MM.1S (cell line): ENCODE data around the gene DOLPP1.

Source experiments
- DNase-seq: peaks from one replicate; pipeline ENCODE4 v3.0.0-alpha.2; 2015
- H2AFZ ChIP-seq: fragments of 300-600 bp; sonication (generic); 2 replicates; pipeline ENCODE4 v1.6.0; 2016; ENCODE audit warnings: antibody characterized with exemption, low read length
- H3F3A ChIP-seq: fragments of 300-600 bp; sonication (generic); 2 replicates; pipeline ENCODE4 v1.6.1; 2016; ENCODE audit warnings: mild to moderate bottlenecking, antibody characterized with exemption, low read length, moderate library complexity, mixed read lengths; ENCODE audit not compliant: insufficient read depth
- H3K27ac ChIP-seq: fragments of 300-600 bp; sonication (generic); 2 replicates; pipeline ENCODE4 v1.5.1; 2016; ENCODE audit warnings: mild to moderate bottlenecking, low read length
- H3K27me3 ChIP-seq: fragments of 300-600 bp; sonication (generic); replicated peaks from 2 replicates; pipeline ENCODE4 v1.6.0; 2016; ENCODE audit warnings: low read length; ENCODE audit not compliant: insufficient read depth
- H3K36me3 ChIP-seq: fragments of 300-600 bp; sonication (generic); replicated peaks from 2 replicates; pipeline ENCODE4 v1.6.1; 2016; ENCODE audit warnings: mild to moderate bottlenecking, low read length, mixed read lengths; ENCODE audit not compliant: insufficient read depth
- H3K4me1 ChIP-seq: fragments of 300-600 bp; sonication (generic); 2 replicates; pipeline ENCODE4 v1.6.1; 2016; ENCODE audit warnings: low read length, mixed read lengths
- H3K4me2 ChIP-seq: fragments of 300-600 bp; sonication (generic); 2 replicates; pipeline ENCODE4 v1.6.0; 2016; ENCODE audit warnings: low read depth, low read length
- H3K4me3 ChIP-seq: fragments of 300-600 bp; sonication (generic); 2 replicates; pipeline ENCODE4 v1.5.1; 2016; ENCODE audit warnings: low read length, mixed read lengths
- H3K79me2 ChIP-seq: fragments of 300-600 bp; sonication (generic); 2 replicates; pipeline ENCODE4 v1.6.1; 2016; ENCODE audit warnings: mixed run types, low read length, mixed read lengths
- H3K9ac ChIP-seq: fragments of 300-600 bp; sonication (generic); 2 replicates; pipeline ENCODE4 v1.6.1; 2016; ENCODE audit warnings: low read length, mixed read lengths
- H3K9me2 ChIP-seq: fragments of 300-600 bp; sonication (generic); replicated peaks from 2 replicates; pipeline ENCODE4 v1.6.1; 2016; ENCODE audit warnings: mild to moderate bottlenecking, low read length, mixed read lengths; ENCODE audit not compliant: insufficient read depth
- H3K9me3 ChIP-seq: fragments of 300-600 bp; sonication (generic); replicated peaks from 2 replicates; pipeline ENCODE4 v1.6.1; 2016; ENCODE audit warnings: mild to moderate bottlenecking, low read length, mixed read lengths; ENCODE audit not compliant: insufficient read depth
- H4K20me1 ChIP-seq: fragments of 300-600 bp; sonication (generic); 2 replicates; pipeline ENCODE4 v1.6.1; 2016; ENCODE audit warnings: mild to moderate bottlenecking, low read length, moderate library complexity, mixed read lengths; ENCODE audit not compliant: insufficient read depth
- CTCF ChIP-seq: fragments of 300-600 bp; sonication (generic); IDR thresholded peaks from 2 replicates; pipeline ENCODE4 v1.5.1; 2016; ENCODE audit warnings: antibody characterized with exemption, low read length, mixed read lengths
- EZH2 ChIP-seq: fragments of 300-600 bp; sonication (generic); optimal IDR thresholded peaks from 2 replicates; pipeline ENCODE3; 2017; ENCODE audit warnings: low read depth, mild to moderate bottlenecking, antibody characterized with exemption, low read length, mixed read lengths
- EZH2phosphoT487 ChIP-seq: fragments of 300-600 bp; sonication (generic); IDR thresholded peaks from 2 replicates; pipeline ENCODE4 v1.6.1; 2018; ENCODE audit warnings: antibody characterized with exemption, low read length

The DOLPP1 gene

DNA sequence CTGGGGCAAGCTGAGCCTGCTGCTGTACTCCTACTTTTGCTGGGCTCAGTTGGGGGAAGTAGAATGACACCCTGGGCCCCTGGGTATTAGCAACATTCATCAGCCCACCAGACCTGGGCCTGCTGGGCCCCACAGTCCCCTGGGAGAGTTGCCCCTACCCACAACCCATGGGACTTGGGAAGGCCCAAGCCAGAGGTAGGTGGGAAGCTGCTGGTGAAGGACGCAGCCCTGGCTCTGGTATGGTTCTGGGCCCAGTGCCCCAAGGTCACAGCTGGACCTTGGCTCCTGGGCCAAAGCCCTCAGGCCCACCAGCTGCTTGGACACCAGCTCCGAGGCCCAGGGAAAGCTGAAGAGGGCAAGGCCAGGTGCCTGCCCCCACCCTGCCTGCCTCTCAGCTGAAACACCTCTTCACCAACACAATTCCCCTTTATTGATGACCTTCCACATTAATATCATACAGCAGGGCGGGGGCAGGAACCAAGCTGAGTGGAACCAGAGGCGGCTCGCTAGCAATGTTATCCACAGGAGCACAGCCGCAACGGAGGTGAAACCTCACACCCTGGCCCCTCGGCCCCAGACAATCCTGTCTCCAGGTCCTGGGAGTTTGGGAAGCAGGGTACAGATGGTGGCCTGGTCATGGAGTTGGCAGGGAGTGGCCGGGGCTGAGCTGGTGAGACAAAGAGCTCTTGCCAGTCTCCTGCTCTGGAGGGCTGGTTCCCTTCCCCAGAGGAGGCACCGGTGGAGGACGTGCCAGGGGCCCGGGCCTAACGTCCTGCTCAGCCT, 13.7 kb downstream of the DOLPP1 start:
- H3K27ac ChIP-seq: no peak overlapping the region
- no peaks in the 10 kb centered on the region for H3K9me2 ChIP-seq
- no peaks in the 10 kb centered on the region for H3K9me3 ChIP-seq
- no peak overlapping the region for H3K4me2 ChIP-seq
- H3K4me1 ChIP-seq: no peaks in the 10 kb centered on the region
- no peaks in the 10 kb centered on the region for H4K20me1 ChIP-seq
- no peak overlapping the region for H3K4me3 ChIP-seq
- TF ChIP-seq CTCF: no peak
- no peak for TF ChIP-seq EZH2
- no peak for TF ChIP-seq EZH2phosphoT487
- no peaks in the 10 kb centered on the region for H3F3A ChIP-seq
- no peaks in the 10 kb centered on the region for H3K27me3 ChIP-seq
- no peak for DNase-seq
- no peak overlapping the region for H2AFZ ChIP-seq
- no peaks in the 10 kb centered on the region for H3K79me2 ChIP-seq
- no peaks in the 10 kb centered on the region for H3K36me3 ChIP-seq
- H3K9ac ChIP-seq: no peak overlapping the region

- Histone ChIP-seq H3K79me2 (no peaks in the 10 kb centered on the region), H3K9ac (no peak overlapping the region), H3K27ac (no peak overlapping the region), H3K4me1 (no peaks in the 10 kb centered on the region), H4K20me1 (no peaks in the 10 kb centered on the region), H3K9me2 (no peaks in the 10 kb centered on the region), H3K36me3 (no peaks in the 10 kb centered on the region), H3K4me2 (no peak overlapping the region), H3K9me3 (no peaks in the 10 kb centered on the region), H3F3A (no peaks in the 10 kb centered on the region), H3K27me3 (no peaks in the 10 kb centered on the region), H3K4me3 (no peak overlapping the region), H2AFZ (no peak overlapping the region)
- TF ChIP-seq EZH2 (no peak), CTCF (no peak), EZH2phosphoT487 (no peak)
- no peak for DNase-seq
Measured at GRCh38 chr9:129095170-129095667, 14.3 kb downstream of the DOLPP1 start.

GRCh38 chr9:129095908-129096307, 15.0 kb downstream of the DOLPP1 start:
- no peaks in the 10 kb centered on the region for H3K4me1 ChIP-seq
- H2AFZ ChIP-seq: no peak overlapping the region
- H3K9me2 ChIP-seq: no peaks in the 10 kb centered on the region
- no peak for DNase-seq
- H4K20me1 ChIP-seq: no peaks in the 10 kb centered on the region
- H3K27me3 ChIP-seq: no peaks in the 10 kb centered on the region
- H3K9ac ChIP-seq: no peak overlapping the region
- H3K9me3 ChIP-seq: no peaks in the 10 kb centered on the region
- no peaks in the 10 kb centered on the region for H3F3A ChIP-seq
- no peaks in the 10 kb centered on the region for H3K79me2 ChIP-seq
- H3K4me3 ChIP-seq: no peak overlapping the region
- no peak overlapping the region for H3K27ac ChIP-seq
- H3K36me3 ChIP-seq: no peaks in the 10 kb centered on the region
- TF ChIP-seq EZH2phosphoT487 (no peak), CTCF (no peak), EZH2 (no peak)
- no peak overlapping the region for H3K4me2 ChIP-seq
